Measurements from ENCODE around the gene CDK14. TPM values are rescaled to one million over a fixed set of nuclear protein-coding genes. Genes with fewer than 3 reads are reported as not detected.

The CDK14 gene
- total and polyA plus RNA-seq, 10 of the 15 experiments (the other 5 are each of a cell fraction or from before 2014, with no cell fraction given) = 6.5 to 61.3 (median 24.2) TPM

- in situ Hi-C loops (cut with MboI) = no loop called here
- Histone ChIP-seq H3K9ac (ENCODE audit: control insufficient read depth, insufficient read depth, low read length) (no peak overlapping the region), H3K4me3 (no peak overlapping the region), H3K36me3 (ENCODE audit: control insufficient read depth in 2 of 2, insufficient read depth in 2 of 2, low read length in 1 of 2) (no peaks in the 10 kb centered on the region), H4K20me1 (ENCODE audit: control insufficient read depth, insufficient read depth) (no peaks in the 10 kb centered on the region), H3K27ac (ENCODE audit: control insufficient read depth, insufficient read depth) (no peak overlapping the region), H3K9me3 (replicated peaks; ENCODE audit: control insufficient read depth, insufficient read depth, low read length) (no peaks in the 10 kb centered on the region), H3K27me3 (replicated peaks in 1 of 2; ENCODE audit: control insufficient read depth in 2 of 2, insufficient read depth in 2 of 2, low read length in 1 of 2) (no peaks in the 10 kb centered on the region), H3K4me2 (ENCODE audit: control insufficient read depth, insufficient read depth) (no peak overlapping the region), H3K4me1 (ENCODE audit: control insufficient read depth, insufficient read depth, low read length) (no peaks in the 10 kb centered on the region), H3K79me2 (ENCODE audit: control insufficient read depth, insufficient read depth, low read length) (peaks cover 11% of the 10 kb centered on the region), H2AFZ (ENCODE audit: control insufficient read depth, low read depth, low read length) (no peak overlapping the region)
- CTCF ChIA-PET = interaction anchor here (0.9 to 1.6 kb wide), 3 partner anchors 36 to 441 kb away, joined by 3 to 6 read pairs (median 3); no protein-coding TSS in a partner anchor
- no peak for ATAC-seq
- POLR2A ChIA-PET = no interaction called here
- peak; percentile 18 for FAIRE-seq
- no TSS peak for BruUV-seq (replicated peaks)
- no peak for DNase-seq (ENCODE audit: low read depth, low spot score)
- SMC1A ChIA-PET (ENCODE audit: uncharacterized antibody, unreplicated experiment) = interaction anchor here (1.0 to 7.3 kb wide), 3 partner anchors 15 to 441 kb away, joined by 3 to 45 read pairs (median 3); no protein-coding TSS in a partner anchor
- no peak for TF ChIP-seq ATF7 (IDR thresholded peaks at IDR 0.05; ENCODE audit: low read depth)
- no peak for TF ChIP-seq MYB (IDR thresholded peaks at IDR 0.05; ENCODE audit: borderline replicate concordance, low read depth, low read length)
- no peak for TF ChIP-seq ZBTB11 (CRISPR knock-in tag; IDR thresholded peaks at IDR 0.05)
- no peak for TF ChIP-seq BMI1 (IDR thresholded peaks at IDR 0.05; ENCODE audit: borderline replicate concordance)
- no peak for TF ChIP-seq FOXM1 (IDR thresholded peaks at IDR 0.05; ENCODE audit: low read depth, low read length)
- TF ChIP-seq SMARCA5 (IDR thresholded peaks at IDR 0.05) = no peak
- no peak for TF ChIP-seq NR2C1 (IDR thresholded peaks at IDR 0.05)
- intact Hi-C loops (cut with micrococcal nuclease; ENCODE audit: unreplicated experiment) = loop anchor here (10.0 kb wide), 1 partner anchor 442 kb away; no protein-coding TSS in a partner anchor
- RAD21 ChIA-PET (ENCODE audit: unreplicated experiment) = interaction anchor here (0.7 kb wide), 1 partner anchor 138 kb away, joined by 3 read pairs; no protein-coding TSS in a partner anchor
Observed at GRCh38 chr7:90593205-90593604, 2.9 kb upstream of the CDK14 start.

All from GM12878 (cell line).